ENCODE results near the gene CROCC. TPM values are rescaled to one million over a fixed set of nuclear protein-coding genes. Genes with fewer than 3 reads are reported as not detected.
A peak's percentile ranks its signal among the peaks of the same experiment; 100 is the strongest.

Gene CROCC
- polyA plus RNA-seq, 1 donor (not counting 4 experiments of a cell fraction or from before 2014, with no cell fraction given): 8.2 TPM

- Histone ChIP-seq H2AFZ (ENCODE audit: control insufficient read depth, low read length) (no peak overlapping the region), H3K36me3 (ENCODE audit: control insufficient read depth in 2 of 2, extremely low read depth in 1 of 2, insufficient read depth in 2 of 2, low read length in 2 of 2) (peaks cover 2 to 4% of the 10 kb centered on the region in 2 experiments), H4K20me1 (ENCODE audit: control insufficient read depth, extremely low read depth, insufficient read depth, low read length) (peaks cover 7% of the 10 kb centered on the region), H3K9me1 (ENCODE audit: control insufficient read depth, extremely low read depth, insufficient read depth, low read length) (peaks cover 2% of the 10 kb centered on the region), H3K79me2 (ENCODE audit: control insufficient read depth, insufficient read depth, low read length) (peaks cover 15% of the 10 kb centered on the region), H3K4me3 (ENCODE audit: control insufficient read depth in 2 of 3, extremely low read depth in 1 of 3, insufficient read depth in 2 of 3, low read depth in 1 of 3, low read length in 3 of 3) (no peak overlapping the region), H3K9me3 (ENCODE audit: control insufficient read depth, low read depth, low read length) (no peaks in the 10 kb centered on the region), H3K27me3 (ENCODE audit: control insufficient read depth, extremely low read depth, insufficient read depth, low read length) (no peaks in the 10 kb centered on the region), H3K27ac (ENCODE audit: control insufficient read depth, insufficient read depth, low read length) (no peak overlapping the region), H3K4me1 (ENCODE audit: control insufficient read depth, extremely low read depth, insufficient read depth, low read length) (peaks cover 33% of the 10 kb centered on the region), H3K9ac (ENCODE audit: control insufficient read depth, extremely low read depth, insufficient read depth, low read length) (no peak overlapping the region), H3K4me2 (ENCODE audit: control insufficient read depth, extremely low read depth, insufficient read depth, low read depth, low read length) (peak overlapping the region; percentile 91)
- TF ChIP-seq CTCF (optimal IDR thresholded peaks at IDR 0.05 in 1 of 3, IDR thresholded peaks at IDR 0.05 in 1 of 3, conservative IDR thresholded peaks at IDR 0.05 in 1 of 3; ENCODE audit: extremely low read depth in 1 of 3, insufficient read depth in 2 of 3, low read length in 3 of 3) (no peak), EZH2 (IDR thresholded peaks at IDR 0.05; ENCODE audit: low read length) (no peak)
- dilution Hi-C loops (cut with MboI; ENCODE audit: extremely low pct_ligation_motif_present, low sequenced_read_pairs): no loop called here
- FAIRE-seq: peak; percentile 20
- no peak for DNase-seq (ENCODE audit: low read depth, low spot score)
These were observed 91.2 kb downstream of the CROCC start for GRCh38 chr1:17012775-17013490.

GRCh38 chr1:17013491-17014320 is 92.0 kb downstream of the CROCC start:
- Histone ChIP-seq H3K27ac (ENCODE audit: control insufficient read depth, insufficient read depth, low read length) (no peak overlapping the region), H3K36me3 (ENCODE audit: control insufficient read depth in 2 of 2, extremely low read depth in 1 of 2, insufficient read depth in 2 of 2, low read length in 2 of 2) (peaks cover 6 to 7% of the 10 kb centered on the region in 2 experiments), H2AFZ (ENCODE audit: control insufficient read depth, low read length) (no peak overlapping the region), H3K9me1 (ENCODE audit: control insufficient read depth, extremely low read depth, insufficient read depth, low read length) (peaks cover 2% of the 10 kb centered on the region), H3K27me3 (ENCODE audit: control insufficient read depth, extremely low read depth, insufficient read depth, low read length) (no peaks in the 10 kb centered on the region), H3K9me3 (ENCODE audit: control insufficient read depth, low read depth, low read length) (no peaks in the 10 kb centered on the region), H3K4me3 (ENCODE audit: control insufficient read depth in 2 of 3, extremely low read depth in 1 of 3, insufficient read depth in 2 of 3, low read depth in 1 of 3, low read length in 3 of 3) (no peak overlapping the region), H4K20me1 (ENCODE audit: control insufficient read depth, extremely low read depth, insufficient read depth, low read length) (peaks cover 7% of the 10 kb centered on the region), H3K9ac (ENCODE audit: control insufficient read depth, extremely low read depth, insufficient read depth, low read length) (no peak overlapping the region), H3K79me2 (ENCODE audit: control insufficient read depth, insufficient read depth, low read length) (peaks cover 15% of the 10 kb centered on the region), H3K4me2 (ENCODE audit: control insufficient read depth, extremely low read depth, insufficient read depth, low read depth, low read length) (no peak overlapping the region), H3K4me1 (ENCODE audit: control insufficient read depth, extremely low read depth, insufficient read depth, low read length) (peaks cover 33% of the 10 kb centered on the region)
- FAIRE-seq: no peak
- TF ChIP-seq CTCF (optimal IDR thresholded peaks at IDR 0.05 in 1 of 3, IDR thresholded peaks at IDR 0.05 in 1 of 3, conservative IDR thresholded peaks at IDR 0.05 in 1 of 3; ENCODE audit: extremely low read depth in 1 of 3, insufficient read depth in 2 of 3, low read length in 3 of 3): no peak
- TF ChIP-seq EZH2 (IDR thresholded peaks at IDR 0.05; ENCODE audit: low read length): no peak
- DNase-seq (ENCODE audit: low read depth, low spot score): no peak
- dilution Hi-C loops (cut with MboI; ENCODE audit: extremely low pct_ligation_motif_present, low sequenced_read_pairs): no loop called here
